Measurements from ENCODE around the gene ATF7IP. TPM values are rescaled to one million over a fixed set of nuclear protein-coding genes. Genes with fewer than 3 reads are reported as not detected.
A peak's percentile ranks its signal among the peaks of the same experiment; 100 is the strongest.
"Not testable (repeated sequence)": the region's sequence is repeated elsewhere in the genome, so short reads cannot be mapped to it uniquely, and the experiment has no call there.

Gene ATF7IP
- 10 to 100 TPM; 36.2 to 44.9 TPM for total RNA-seq

GRCh38 chr12:14365294-14366208 lies at the start of gene ATF7IP:
TSS of gene ATF7IP (plus strand) at chr12:14365682. CDS start at chr12:14423916, 58,234 bp downstream.
- TF ChIP-seq CTCF (IDR thresholded peaks at IDR 0.05), result peak; percentile 15
- intact Hi-C loops (cut with DNase I), result loop anchor here (5.0 kb wide), 1 partner anchor 108 kb away; no protein-coding TSS in a partner anchor
- Histone ChIP-seq H3K4me1 (no peaks in the 10 kb centered on the region), H3K36me3 (no peaks in the 10 kb centered on the region), H3K4me3 (peak within 1 kb of the TSS; percentile 44), H3K27me3 (no peaks in the 10 kb centered on the region), H3K9me3 (no peaks in the 10 kb centered on the region), H3K9ac (ENCODE audit: low read depth in 2 of 2, low read length in 2 of 2) (peak within 1 kb of the TSS; percentile 72 to 73), H3K27ac (peak within 1 kb of the TSS; percentile 90)
- peak; percentile 96 for DNase-seq

- Histone ChIP-seq H3K9me3 (no peaks in the 10 kb centered on the region), H3K9ac (ENCODE audit: low read depth in 2 of 2, low read length in 2 of 2) (no peak overlapping the region), H3K36me3 (no peaks in the 10 kb centered on the region), H3K27me3 (no peaks in the 10 kb centered on the region), H3K27ac (no peak overlapping the region), H3K4me1 (no peaks in the 10 kb centered on the region), H3K4me3 (no peak overlapping the region)
- no peak for DNase-seq
- no peak for TF ChIP-seq CTCF (IDR thresholded peaks at IDR 0.05)
- intact Hi-C loops (cut with DNase I), result no loop called here
These were observed 47.9 kb upstream of the ATF7IP start for GRCh38 chr12:14317362-14318146.

- H3K4me3 ChIP-seq; H3K9me3 ChIP-seq; H3K9ac ChIP-seq (ENCODE audit: low read depth in 2 of 2, low read length in 2 of 2); H3K4me1 ChIP-seq; intact Hi-C loops (cut with DNase I); H3K36me3 ChIP-seq; H3K27ac ChIP-seq; H3K27me3 ChIP-seq; DNase-seq: not testable (repeated sequence)
These were observed 45.6 kb upstream of the ATF7IP start for GRCh38 chr12:14319704-14320427.

GRCh38 chr12:14322403-14322802 lies 43.1 kb upstream of the ATF7IP start:
- Histone ChIP-seq H3K27ac (no peak overlapping the region), H3K4me3 (no peak overlapping the region), H3K27me3 (no peaks in the 10 kb centered on the region), H3K4me1 (no peaks in the 10 kb centered on the region), H3K9me3 (no peaks in the 10 kb centered on the region), H3K36me3 (no peaks in the 10 kb centered on the region), H3K9ac (ENCODE audit: low read depth in 2 of 2, low read length in 2 of 2) (no peak overlapping the region)
- no peak for TF ChIP-seq CTCF (IDR thresholded peaks at IDR 0.05)
- DNase-seq, result no peak
- intact Hi-C loops (cut with DNase I), result no loop called here

GRCh38 chr12:14325716-14326343 lies 39.7 kb upstream of the ATF7IP start:
- Histone ChIP-seq H3K9ac (ENCODE audit: low read depth in 2 of 2, low read length in 2 of 2) (no peak overlapping the region), H3K4me1 (no peaks in the 10 kb centered on the region), H3K36me3 (no peaks in the 10 kb centered on the region), H3K27ac (no peak overlapping the region), H3K4me3 (no peak overlapping the region), H3K27me3 (no peaks in the 10 kb centered on the region), H3K9me3 (no peaks in the 10 kb centered on the region)
- intact Hi-C loops (cut with DNase I), result no loop called here
- no peak for TF ChIP-seq CTCF (IDR thresholded peaks at IDR 0.05)
- DNase-seq, result no peak
